Cerebellar nuclear complex (tissue), 1 donor: Measurements from ENCODE around the gene GALNT4.

ENCODE experiments used
- DNase-seq, 2 experiments: peaks; one replicate each; lab custom pipeline; 2025; lab: John Stamatoyannopoulos, UW

The GALNT4 gene

DNA sequence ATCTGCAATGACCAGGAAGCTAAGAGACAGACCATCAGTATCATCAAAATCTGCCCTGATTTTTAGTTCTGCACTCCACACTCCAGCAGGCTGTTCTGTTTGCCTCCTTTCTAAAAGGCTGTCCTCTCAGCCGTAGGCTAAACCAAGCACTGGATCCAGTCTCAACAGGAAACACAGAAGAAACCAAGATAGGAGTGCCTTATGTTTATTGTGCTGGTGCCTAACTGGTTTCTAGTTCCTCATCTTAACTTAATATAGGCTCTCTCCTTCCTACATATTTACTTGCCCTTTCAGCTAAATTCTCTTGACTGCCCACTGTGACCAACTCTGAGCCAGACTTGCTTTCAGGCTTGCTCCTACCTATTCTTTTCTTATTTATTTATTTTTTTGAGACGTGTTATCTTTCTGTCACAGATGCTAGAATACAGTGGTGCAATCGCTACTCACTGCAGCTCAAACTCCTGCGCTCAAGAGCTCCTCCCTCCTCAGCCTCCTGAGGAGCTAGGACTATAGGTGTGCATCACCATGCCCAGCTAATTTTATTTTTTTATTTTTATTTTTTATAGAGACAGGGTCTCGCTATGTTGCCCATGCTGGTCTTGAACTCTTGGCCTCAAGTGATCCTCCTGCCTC is 30.8 kb downstream of the GALNT4 start:
- DNase-seq, result no peak

DNA sequence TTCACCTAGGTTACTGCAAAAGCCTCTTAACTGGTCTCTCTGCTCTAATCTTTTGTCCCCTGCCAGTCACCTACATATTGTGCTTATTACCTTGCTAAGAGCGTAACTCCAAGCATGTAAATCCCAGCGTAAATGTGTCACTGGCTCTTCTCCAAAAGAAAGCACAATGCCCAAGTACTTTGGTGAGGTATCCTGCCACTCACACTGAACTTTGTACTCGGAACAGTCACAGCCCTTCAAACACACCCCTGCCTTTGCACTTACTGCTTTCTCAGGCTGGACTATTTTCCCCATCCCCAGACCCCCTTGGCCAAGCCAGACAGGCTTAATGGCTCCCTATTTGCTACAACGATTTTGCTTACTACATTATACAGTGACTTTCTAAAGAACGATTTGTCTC is 31.7 kb downstream of the GALNT4 start:
- no peak for DNase-seq

DNA sequence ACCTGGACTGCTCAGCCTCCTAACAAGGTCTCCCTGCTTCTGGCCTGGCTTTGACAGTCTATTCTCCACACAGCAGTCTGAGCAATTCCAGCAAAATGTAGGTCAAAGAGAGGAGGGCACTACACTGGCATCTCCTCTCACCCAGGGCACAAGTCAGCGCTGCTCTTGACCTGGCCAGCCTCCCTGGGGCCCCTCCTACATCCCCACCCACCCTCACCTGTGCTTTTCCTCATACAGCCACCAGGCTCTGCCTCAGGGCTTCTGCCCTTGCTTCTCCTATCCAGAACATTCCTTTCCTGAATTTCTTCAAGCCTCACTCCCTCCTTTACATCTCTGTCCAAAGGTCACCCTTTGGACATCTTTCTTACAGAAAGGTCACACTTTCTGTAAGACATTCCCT is 33.7 kb downstream of the GALNT4 start:
- no peak for DNase-seq

DNA sequence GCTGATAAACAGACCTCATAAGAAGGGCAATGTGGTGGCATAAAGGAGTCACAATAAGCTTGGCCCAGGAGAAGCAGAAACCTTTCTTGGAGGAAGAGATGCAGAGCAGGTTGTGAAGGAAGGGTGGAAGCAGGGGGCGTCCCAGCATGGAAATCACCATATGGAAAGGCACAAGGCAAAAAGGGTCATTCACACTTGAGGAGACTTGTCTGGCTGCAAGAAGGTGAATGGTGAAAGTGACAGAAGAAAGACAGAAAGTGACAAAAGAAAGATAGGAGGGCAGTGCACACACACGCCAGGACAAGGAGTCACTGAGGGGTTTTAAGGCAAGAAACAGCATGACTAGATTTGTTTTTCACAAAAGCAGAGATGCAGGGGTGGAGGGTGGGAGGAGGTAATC is 38.3 kb downstream of the GALNT4 start:
- no peak for DNase-seq

DNA sequence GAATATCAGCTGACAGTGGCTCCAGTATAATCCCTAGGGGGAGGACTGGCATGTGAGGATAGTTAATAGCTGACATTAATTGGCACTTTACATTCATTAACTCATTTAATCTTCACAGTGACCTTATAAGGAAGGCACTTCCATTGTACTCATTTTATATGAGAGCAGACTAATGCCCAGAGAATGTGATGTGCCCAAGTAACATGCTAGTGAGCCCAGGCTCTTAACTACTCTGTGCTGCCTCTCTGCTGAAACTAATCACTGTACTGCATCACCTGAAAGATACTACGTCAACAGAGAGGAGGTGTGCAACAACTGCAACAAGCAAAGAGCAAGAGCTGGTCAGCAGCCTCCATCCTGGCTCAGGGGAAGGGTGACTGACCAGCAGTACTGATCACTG is 40.1 kb downstream of the GALNT4 start:
- no peak for DNase-seq

DNA sequence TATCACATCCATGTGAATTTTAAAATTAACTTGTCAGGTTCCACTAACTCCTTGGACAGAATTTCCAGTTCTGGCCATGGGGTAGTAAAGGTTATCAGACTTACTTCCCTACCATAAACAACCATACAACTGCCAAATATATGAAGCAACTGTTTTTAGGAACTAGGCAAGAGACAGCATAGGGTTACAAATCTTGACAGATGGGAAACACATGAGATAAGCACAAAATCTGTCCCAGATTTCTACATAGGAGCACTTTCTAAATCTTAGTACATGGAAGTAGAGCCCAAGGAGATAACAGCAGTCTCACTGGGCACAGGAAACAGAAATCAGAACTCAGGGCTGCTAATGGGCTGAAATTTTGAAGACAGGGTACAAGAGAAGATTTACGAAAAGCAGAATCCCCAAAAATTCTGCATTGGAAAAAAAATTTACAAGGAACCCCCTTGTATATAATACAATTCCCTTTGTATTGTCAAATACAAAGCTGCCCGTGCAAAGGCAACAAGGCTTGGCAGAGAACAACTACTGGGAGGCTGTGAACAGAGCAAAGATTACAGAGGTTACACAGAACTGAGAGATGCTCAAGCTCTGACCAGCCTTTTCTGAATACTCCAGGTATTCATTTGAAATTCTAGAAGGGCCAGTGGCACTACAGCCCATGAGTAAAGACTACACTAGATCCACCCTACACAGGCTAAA is 43.2 kb downstream of the GALNT4 start:
- no peak for DNase-seq

DNA sequence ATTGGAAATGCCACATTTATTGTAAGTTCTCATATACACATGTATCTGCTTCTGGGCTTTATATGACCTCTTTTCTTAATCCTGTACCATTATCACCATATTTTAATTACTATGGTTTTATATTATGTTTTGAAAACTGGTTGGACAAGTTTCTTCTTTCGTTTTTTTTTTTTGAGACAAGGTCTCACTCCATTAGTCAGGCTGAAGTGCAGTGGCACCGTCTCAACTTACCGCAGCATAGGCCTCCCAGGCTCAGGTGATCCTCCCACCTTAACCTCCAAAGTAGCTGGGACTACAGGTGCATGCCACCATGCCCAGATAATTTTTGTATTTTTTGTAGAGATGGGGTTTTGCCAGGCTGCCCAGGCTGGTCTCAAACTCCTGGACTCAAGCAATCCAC is 44.6 kb downstream of the GALNT4 start:
- DNase-seq, result no peak

DNA sequence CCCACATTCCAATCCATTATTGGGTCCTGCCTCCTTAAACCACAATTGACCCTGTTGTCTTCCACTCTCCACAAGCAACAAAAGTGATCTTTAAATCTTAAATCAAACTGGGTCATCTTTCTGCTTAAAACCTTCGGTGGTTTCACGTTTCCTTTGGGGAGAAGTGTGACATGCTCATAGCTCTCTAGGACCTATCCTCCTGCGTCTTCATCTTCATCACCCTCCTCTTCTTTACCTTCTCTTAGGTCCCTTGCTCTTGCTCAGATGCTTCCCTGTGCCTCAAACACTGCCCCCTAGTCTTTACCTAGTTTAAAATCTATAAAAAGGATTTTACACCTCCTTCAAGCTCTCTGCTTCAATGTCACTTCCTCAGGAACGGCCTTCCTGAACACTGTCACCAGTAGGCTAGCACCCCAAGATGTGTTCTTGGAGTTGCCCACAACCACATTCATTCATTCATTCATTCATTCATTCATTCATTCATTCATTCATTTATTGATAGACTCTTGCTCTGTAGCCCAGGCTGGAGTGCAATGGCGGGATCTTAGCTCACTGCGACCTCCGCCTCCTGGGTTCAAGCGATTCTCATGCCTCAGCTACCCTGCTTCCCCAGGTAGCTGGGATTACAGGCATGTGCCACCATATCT is 46.8 kb downstream of the GALNT4 start:
- DNase-seq, result no peak

DNA sequence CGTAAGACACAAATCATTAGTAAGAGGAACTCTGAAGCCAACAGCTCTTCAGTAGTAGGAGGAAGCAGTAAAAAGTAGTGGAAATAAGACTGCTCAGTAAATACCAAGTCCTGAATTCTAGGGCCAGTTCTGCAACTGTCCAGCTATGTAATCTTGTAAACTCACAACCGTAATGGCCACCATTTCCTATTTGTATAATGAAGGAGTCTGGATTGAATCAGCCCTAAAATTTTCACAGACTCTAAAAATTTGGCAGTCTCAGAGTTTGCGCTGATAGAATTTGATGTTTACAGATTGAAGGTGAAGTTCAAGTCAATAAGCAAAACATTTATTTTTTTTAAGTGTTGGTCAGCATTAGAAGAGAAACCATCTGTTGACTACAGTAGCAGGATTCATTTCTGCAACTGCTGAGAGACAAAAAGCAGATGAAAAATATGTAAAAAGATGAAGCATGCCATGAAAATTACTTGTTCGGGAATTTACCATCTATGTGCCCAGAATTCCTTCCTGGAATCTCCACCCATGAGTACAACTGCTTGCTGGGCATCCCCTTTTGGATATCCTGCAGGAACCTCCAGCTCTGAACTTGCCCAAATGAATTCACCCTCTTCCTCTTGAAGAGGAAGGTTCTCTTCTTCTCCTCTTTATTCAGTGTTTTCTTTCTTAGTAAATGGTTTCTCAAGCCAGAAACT is 47.5 kb downstream of the GALNT4 start:
- no peak for DNase-seq

DNA sequence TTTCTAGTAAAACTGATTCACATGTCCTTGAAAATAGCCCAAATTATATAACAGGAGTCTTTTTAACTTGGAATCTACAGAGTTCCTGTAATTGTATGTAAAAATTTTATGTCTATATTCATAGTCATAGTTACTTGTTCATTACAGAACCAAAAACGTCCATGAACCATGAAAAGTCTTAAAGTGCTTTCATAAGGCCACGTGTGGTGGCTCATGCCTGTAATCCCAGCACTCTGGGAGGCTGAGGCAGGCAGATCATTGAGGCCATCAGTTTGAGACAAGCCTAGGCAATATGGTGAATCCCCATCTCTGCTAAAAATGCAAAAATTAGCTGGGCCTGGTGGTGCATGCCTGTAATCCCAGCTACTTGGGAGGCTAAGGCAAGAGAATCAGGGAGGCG is 48.4 kb downstream of the GALNT4 start:
- no peak for DNase-seq

DNA sequence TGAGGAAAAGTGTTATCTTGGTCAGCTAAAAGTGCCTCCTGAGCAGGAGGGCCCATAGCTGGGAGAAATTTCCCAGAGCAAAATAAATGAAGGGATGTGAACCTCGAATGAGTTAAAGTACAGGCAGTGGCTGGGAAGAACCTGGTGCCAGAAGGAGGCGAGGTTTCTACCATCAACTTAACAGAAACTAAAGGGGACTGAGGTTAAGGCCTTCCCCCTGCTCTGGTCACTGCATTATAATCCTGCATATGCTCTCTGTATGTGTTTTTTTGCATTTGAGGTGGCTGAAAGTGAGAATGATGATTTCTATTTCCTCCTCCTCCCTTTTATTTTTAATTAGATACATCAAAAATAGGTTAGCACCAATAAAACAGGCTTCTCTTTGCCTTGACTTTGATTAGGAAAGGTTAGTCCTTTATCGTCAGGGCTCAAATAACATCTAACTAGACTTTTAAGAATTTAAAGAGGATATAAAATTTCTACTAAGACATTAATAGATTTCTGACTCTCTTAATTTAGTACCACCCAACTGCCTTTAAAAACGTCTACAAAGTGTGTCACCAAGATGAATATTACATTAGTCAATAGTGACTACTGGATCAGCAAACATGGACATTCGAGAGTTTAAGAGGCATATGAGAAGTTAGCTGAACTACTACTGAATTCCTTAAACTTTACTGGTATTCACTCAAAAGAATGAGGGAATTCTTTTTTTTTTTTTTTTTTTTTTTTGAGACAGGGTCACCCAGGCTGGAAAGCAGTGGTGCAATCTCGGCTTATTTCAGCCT is 49.2 kb downstream of the GALNT4 start:
- no peak for DNase-seq

DNA sequence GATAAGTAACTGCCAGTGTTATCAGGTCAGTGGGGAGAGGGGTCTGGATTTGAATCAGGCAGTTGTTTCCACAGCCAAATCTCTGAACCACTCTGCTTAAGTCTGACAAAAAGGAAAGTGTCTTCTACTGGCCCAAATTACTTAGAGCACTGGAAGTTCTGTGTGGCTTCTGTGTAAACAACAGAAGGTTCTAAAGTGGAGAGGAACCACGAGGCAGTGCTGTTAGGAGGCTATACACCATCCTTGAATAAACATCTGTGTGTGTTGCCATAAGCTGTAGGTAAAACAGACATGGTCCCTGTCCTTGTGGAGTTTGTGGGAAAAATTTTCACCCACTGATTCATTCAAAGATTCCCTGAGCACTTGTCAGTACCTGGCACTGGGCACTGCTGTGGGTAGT is 50.0 kb downstream of the GALNT4 start:
- DNase-seq, result no peak
